OCI-LY7 (cell line): ENCODE measurements around the gene CCDC66. TPM values are rescaled to one million over a fixed set of nuclear protein-coding genes. Genes with fewer than 3 reads are reported as not detected.
"Not testable (repeated sequence)": the region's sequence is repeated elsewhere in the genome, so short reads cannot be mapped to it uniquely, and the experiment has no call there.

ENCODE experiments used
- BruUV-seq: library from RNA; stranded (reverse); fragments of 400-500 nt; replicated peaks from 2 replicates; lab custom pipeline; 2021; lab: Mats Ljungman, UMichigan
- CTCF ChIA-PET: fragments of 300-600 bp; sonication (Branson Sonifier 250); formaldehyde crosslinking; loops from one replicate; lab custom pipeline; 2022; ENCODE audit warnings: antibody characterized with exemption; ENCODE audit not compliant: unreplicated experiment; lab: Charles Lee
- POLR2A ChIA-PET: fragments of 300-600 bp; sonication (Branson Sonifier 250); formaldehyde crosslinking; loops from one replicate; lab custom pipeline; 2022; ENCODE audit warnings: antibody characterized with exemption; lab: Charles Lee
- DNase-seq: peaks from one replicate; pipeline ENCODE4 v3.0.0-alpha.2; 2015; ENCODE audit warnings: low spot score
- H2AFZ ChIP-seq: fragments of 200-600 bp; sonication (generic), shearing (Covaris generic); 2 replicates; pipeline ENCODE4 v1.6.1; 2014; ENCODE audit warnings: mild to moderate bottlenecking, antibody characterized with exemption, low read length, moderate library complexity
- H3K27ac ChIP-seq: fragments of 200-600 bp; sonication (generic); 2 replicates; pipeline ENCODE4 v1.5.1; 2014; ENCODE audit warnings: mixed run types, low read depth, mild to moderate bottlenecking, moderate library complexity, low read length, inconsistent platforms; ENCODE audit not compliant: poor library complexity, severe bottlenecking
- H3K36me3 ChIP-seq: fragments of 200-600 bp; sonication (generic); 2 replicates; pipeline ENCODE4 v1.6.1; 2014; ENCODE audit warnings: mild to moderate bottlenecking, antibody characterized with exemption, low read length, moderate library complexity, mixed read lengths; ENCODE audit not compliant: insufficient read depth
- H3K4me1 ChIP-seq: fragments of 200-600 bp; sonication (generic); 2 replicates; pipeline ENCODE4 v1.5.1; 2014; ENCODE audit warnings: mild to moderate bottlenecking, low read length; ENCODE audit not compliant: insufficient read depth, poor library complexity, severe bottlenecking
- H3K4me2 ChIP-seq: fragments of 200-600 bp; sonication (generic); 2 replicates; pipeline ENCODE4 v1.6.1; 2014; ENCODE audit warnings: mild to moderate bottlenecking, low read length
- H3K4me3 ChIP-seq: fragments of 200-600 bp; sonication (generic); 2 replicates; pipeline ENCODE4 v1.5.1; 2014; ENCODE audit warnings: mild to moderate bottlenecking, low read depth, low read length; ENCODE audit not compliant: poor library complexity, severe bottlenecking
- H3K79me2 ChIP-seq: fragments of 200-600 bp; sonication (generic); 2 replicates; pipeline ENCODE4 v1.6.1; 2016; ENCODE audit warnings: low read depth, mild to moderate bottlenecking, low read length, moderate library complexity, mixed read lengths; ENCODE audit not compliant: insufficient read depth
- H3K9me2 ChIP-seq: fragments of 200-600 bp; sonication (generic); 2 replicates; pipeline ENCODE4 v1.6.1; 2016; ENCODE audit warnings: mild to moderate bottlenecking, low read length, mixed read lengths; ENCODE audit not compliant: insufficient read depth
- H3K9me3 ChIP-seq: fragments of 200-600 bp; sonication (generic); 2 replicates; pipeline ENCODE4 v1.6.1; 2014; ENCODE audit warnings: mild to moderate bottlenecking, mixed run types, low read length, mixed read lengths
- H4K20me1 ChIP-seq: fragments of 200-600 bp; sonication (generic); 2 replicates; pipeline ENCODE4 v1.6.1; 2014; ENCODE audit warnings: mild to moderate bottlenecking, antibody characterized with exemption, low read length, moderate library complexity, mixed read lengths; ENCODE audit not compliant: insufficient read depth
- EZH2phosphoT487 ChIP-seq: fragments of 200-600 bp; sonication (generic); IDR thresholded peaks from 2 replicates; pipeline ENCODE4 v1.6.1; 2018; ENCODE audit warnings: low read depth, borderline replicate concordance, mild to moderate bottlenecking, mixed run types, antibody characterized with exemption, low read length, moderate library complexity, mixed read lengths
- intact Hi-C: fragments of 100-400 bp; cut with micrococcal nuclease; formaldehyde crosslinking; loops from one replicate; pipeline ENCODE4 v1.10.0; 2022; ENCODE audit not compliant: unreplicated experiment
- total RNA-seq, 2 experiments: library from RNA; depleted of rRNA in 1 of 2; stranded (reverse); fragments of >200 nt in 1 of 2; shearing (Covaris generic) in 1 of 2; gene quantifications; 2 replicates each; pipeline ENCODE4 v1.2.3, GENCODE V29; 2014 to 2022
- TF ChIP-seq, protein P1 (sequence below): fragments of 200-600 bp; sonication (generic); conservative IDR thresholded peaks from 2 replicates; pipeline ENCODE4 v1.5.1; 2014; ENCODE audit warnings: mild to moderate bottlenecking, antibody characterized with exemption, low read length, moderate library complexity, mixed read lengths

Gene CCDC66
- total RNA-seq, 2 experiments from 2014 or later, result 39.6 to 59.2 TPM

DNA sequence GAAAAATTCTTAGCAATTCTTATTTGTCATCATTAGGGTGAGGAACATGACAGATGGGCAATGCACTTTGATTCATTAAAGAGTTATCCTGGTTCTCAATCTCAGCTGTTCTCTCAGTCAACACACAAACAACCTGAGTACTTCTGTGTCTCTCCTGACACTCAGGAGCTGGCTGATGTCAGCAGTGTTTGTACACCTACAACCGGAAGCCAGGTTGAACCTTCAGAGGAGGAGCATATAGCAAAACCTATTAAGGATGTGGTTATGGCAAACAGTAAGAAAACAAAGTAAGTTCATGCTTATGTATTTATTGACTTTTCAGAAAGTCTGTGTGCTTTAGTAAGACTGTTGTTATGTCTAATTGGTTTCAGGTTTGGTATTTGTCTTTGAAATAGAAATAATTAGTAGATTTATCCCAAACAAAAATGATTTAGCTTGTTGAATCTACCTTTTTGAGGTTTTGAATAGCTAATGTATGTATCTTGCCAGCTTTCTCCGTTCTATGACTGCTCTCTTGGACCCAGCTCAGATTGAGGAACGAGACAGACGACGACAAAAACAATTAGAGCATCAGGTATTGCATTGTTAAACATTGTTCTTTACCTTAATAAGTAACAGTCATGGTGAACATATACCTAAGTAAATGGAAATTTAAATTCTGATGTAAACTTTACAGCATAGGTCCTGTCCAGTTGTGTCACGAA is 36.6 kb downstream of the CCDC66 start:
- intact Hi-C loops, result no loop called here
- no TSS peak for BruUV-seq
- ChIA-PET CTCF (no interaction called here), POLR2A (interaction anchor here (0.6 to 0.7 kb wide), 6 partner anchors 18 to 1657 kb away, joined by 3 to 6 read pairs (median 3); no protein-coding TSS in a partner anchor)
- DNase-seq, result peak; percentile 12
- H3K27ac ChIP-seq, result no peak overlapping the region
- TF ChIP-seq, protein P1, sequence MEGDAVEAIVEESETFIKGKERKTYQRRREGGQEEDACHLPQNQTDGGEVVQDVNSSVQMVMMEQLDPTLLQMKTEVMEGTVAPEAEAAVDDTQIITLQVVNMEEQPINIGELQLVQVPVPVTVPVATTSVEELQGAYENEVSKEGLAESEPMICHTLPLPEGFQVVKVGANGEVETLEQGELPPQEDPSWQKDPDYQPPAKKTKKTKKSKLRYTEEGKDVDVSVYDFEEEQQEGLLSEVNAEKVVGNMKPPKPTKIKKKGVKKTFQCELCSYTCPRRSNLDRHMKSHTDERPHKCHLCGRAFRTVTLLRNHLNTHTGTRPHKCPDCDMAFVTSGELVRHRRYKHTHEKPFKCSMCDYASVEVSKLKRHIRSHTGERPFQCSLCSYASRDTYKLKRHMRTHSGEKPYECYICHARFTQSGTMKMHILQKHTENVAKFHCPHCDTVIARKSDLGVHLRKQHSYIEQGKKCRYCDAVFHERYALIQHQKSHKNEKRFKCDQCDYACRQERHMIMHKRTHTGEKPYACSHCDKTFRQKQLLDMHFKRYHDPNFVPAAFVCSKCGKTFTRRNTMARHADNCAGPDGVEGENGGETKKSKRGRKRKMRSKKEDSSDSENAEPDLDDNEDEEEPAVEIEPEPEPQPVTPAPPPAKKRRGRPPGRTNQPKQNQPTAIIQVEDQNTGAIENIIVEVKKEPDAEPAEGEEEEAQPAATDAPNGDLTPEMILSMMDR, result no peak
- no peak for TF ChIP-seq EZH2phosphoT487
- H3K36me3 ChIP-seq, result peaks cover 56% of the 10 kb centered on the region
- H3K4me1 ChIP-seq, result no peaks in the 10 kb centered on the region
- no peaks in the 10 kb centered on the region for H3K79me2 ChIP-seq
- H3K9me3 ChIP-seq, result no peaks in the 10 kb centered on the region
- H4K20me1 ChIP-seq, result no peaks in the 10 kb centered on the region
- no peaks in the 10 kb centered on the region for H3K9me2 ChIP-seq
- H2AFZ ChIP-seq, result no peak overlapping the region
- H3K4me3 ChIP-seq, result no peak overlapping the region
- no peak overlapping the region for H3K4me2 ChIP-seq

DNA sequence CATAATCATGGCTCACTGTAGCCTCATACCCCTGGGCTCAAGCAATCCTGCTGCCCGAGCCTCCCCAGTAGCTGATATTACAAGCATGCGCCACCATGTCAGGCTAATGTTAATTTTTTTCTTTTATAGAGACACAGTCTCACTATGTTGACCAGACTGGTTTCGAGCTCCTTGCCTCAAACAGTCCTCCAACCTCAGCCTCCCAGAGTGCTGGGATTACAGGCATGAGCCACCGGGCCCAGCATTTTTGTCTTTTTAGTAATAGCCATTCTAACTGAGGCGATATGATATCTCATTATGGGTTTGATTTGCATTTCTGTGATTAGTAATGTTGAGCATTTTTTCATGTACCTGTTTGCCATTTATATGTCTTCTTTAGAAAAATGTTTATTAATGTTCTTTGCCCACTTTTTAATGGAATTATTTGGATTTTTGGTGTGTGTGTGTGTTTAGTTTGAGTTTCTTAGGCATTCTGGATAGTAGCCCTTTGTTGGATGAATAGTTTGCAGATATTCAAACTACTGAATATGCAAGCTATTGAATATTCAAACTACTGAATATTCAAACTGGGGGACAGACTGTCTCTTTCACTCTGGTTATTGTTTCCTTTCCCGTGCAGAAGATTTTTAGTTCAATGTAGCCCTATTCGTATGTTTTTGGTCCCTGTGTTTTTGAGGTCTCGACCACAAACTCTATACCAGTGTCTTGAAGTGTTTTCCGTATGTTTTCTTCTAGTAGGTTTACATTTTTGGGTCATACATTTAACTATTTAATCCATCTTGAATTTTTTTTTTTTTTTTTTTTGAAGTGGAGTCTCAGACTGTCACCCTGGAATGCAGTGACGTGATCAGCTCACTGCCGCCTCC is 39.2 kb downstream of the CCDC66 start:
- Histone ChIP-seq H3K4me2 (no peak overlapping the region), H3K36me3 (peaks cover 82% of the 10 kb centered on the region), H3K4me3 (no peak overlapping the region), H3K9me3 (no peaks in the 10 kb centered on the region), H2AFZ (no peak overlapping the region), H3K4me1 (no peaks in the 10 kb centered on the region), H4K20me1 (no peaks in the 10 kb centered on the region), H3K79me2 (peaks cover 5% of the 10 kb centered on the region; the same call in 1 of the 2 replicates), H3K27ac (no peak overlapping the region), H3K9me2 (no peaks in the 10 kb centered on the region)
- ChIA-PET CTCF (no interaction called here), POLR2A (interaction anchor here (0.7 to 1.1 kb wide), 7 partner anchors 14 to 1029 kb away, joined by 3 to 4 read pairs (median 3); no protein-coding TSS in a partner anchor)
- no peak for DNase-seq
- no peak for TF ChIP-seq EZH2phosphoT487
- TF ChIP-seq, protein P1, result no peak
- no TSS peak for BruUV-seq
- intact Hi-C loops, result no loop called here

DNA sequence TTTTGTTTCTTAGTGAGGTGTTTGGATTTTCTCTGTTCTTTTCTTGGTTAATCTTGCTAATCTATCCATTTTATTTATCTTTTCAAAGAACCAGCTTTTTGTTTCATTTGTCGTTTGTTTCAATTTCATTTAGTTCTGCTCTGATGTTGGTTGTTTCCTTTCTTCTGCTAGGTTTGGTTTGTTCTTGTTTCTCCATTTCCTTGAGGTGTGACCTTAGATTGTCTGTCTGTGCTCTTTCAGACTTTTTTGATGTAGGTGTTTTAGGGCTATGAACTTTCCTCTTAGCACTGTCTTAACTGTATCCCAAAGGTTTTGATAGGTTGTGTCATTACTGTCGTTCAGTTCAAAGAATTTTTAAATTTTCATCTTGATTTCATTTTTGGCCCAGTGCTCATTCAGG is 51.5 kb downstream of the CCDC66 start:
- H3K4me2 ChIP-seq, H3K27ac ChIP-seq, H3K4me3 ChIP-seq, H4K20me1 ChIP-seq, POLR2A ChIA-PET, CTCF ChIA-PET, H3K4me1 ChIP-seq, H3K9me2 ChIP-seq, H2AFZ ChIP-seq, H3K79me2 ChIP-seq, BruUV-seq, DNase-seq, H3K9me3 ChIP-seq, intact Hi-C loops: not testable (repeated sequence)
- peaks cover 78% of the 10 kb centered on the region for H3K36me3 ChIP-seq
